AG20443 (cell line): ENCODE measurements around the gene BTBD17.

Experiments
- DNase-seq: peaks from one replicate; pipeline ENCODE4 v3.0.0; 2012; ENCODE audit warnings: low spot score, mixed read lengths

BTBD17 gene

DNA sequence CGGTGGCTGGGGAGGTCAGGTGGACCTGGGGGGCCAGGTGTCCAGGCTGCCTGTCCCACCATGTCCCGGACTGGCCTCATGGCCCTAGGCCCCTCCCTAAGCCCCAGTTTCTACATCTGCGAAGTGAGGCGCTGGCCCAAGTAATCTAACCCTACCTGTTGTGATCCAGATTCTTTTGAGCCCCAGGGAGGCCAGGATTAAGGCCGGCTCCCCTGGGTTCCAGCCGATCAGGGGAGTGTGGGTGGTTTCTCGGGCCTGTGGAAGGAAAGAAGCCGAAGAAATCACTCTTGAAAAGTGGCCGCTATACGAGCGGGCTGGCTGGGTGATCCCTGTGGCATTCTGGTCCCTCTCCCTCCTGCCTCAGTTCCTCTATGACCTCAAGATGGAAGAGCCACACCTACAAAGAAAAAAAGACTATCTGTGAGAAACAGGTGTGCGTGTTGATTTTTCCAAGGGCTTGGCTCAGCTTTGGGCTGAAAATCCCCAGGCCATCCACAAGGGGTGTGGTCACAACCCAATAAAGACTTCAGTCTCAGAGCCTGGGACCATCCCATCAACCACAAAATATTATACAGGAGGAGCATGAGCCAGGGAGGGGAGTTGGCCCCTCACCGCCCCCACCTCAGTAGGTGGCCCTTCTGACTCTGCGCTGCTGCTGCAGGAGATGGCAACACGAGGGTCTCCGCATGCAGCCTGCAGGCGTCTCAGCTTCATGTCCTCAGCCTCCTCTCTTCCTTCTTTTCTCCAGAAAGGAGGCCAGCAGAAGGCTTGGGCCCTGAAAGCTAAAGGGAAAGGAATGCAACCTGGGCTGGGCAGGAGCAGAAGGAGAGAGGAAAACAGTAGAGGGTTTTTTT is 25.9 kb upstream of the BTBD17 start:
- no peak for DNase-seq

DNA sequence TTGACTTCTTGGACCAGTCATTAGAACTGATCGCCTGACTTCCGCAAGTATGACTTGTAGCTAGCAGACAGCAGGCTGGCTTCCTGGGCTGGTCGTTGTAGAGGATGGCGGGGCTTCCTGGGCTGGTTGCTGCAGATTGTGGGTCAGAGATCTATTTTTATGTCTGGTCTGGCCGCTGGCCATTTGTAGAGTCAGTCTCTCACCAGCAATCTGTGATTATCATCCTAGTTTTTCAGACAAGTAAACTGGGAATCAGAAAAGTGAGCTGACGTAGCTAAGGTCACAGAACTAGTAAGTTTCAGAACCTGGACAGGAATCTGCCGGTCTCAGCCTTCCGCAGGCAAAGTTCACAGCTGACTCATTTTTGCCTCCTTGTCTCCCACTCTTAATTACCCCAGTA is 24.7 kb upstream of the BTBD17 start:
- no peak for DNase-seq

DNA sequence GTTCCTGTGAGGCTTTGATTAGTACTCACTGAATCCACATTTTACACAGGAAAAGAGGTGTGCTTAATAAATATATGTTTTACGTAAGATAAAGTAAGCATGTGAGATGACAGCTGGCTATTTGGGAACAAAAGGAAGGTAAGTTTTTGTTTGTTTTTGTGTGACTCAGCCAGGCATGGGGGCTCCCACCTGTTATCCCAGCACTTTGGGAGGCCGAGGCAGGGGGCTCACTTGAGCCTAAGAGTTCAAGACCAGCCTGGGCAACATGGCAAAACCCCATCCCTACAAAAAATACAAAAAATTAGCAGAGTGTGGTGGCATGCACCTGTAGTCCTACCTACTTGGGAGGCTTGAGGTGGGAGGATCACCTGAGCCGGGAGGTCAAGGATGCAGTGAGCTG is 23.5 kb upstream of the BTBD17 start:
- no peak for DNase-seq

DNA sequence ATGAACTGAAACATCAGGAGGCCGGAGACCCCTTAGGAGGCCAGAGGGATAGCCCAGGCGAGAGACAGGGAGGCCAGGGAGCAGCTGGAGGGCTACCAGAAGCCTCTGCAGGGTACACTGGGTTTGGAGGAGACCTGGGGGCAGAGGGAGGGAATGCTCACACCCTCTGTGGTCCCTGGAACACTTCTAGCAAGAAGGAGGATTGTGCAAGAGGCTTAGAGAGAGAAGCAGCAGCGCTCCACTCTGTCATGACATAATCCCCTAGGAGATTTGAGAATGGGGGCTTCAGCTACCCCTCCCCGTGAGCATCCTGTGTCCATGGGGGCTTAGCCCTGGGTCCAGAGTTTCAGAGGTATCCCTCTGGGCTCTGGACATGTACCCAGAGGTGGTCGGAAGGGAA is 21.5 kb upstream of the BTBD17 start:
- DNase-seq: no peak

DNA sequence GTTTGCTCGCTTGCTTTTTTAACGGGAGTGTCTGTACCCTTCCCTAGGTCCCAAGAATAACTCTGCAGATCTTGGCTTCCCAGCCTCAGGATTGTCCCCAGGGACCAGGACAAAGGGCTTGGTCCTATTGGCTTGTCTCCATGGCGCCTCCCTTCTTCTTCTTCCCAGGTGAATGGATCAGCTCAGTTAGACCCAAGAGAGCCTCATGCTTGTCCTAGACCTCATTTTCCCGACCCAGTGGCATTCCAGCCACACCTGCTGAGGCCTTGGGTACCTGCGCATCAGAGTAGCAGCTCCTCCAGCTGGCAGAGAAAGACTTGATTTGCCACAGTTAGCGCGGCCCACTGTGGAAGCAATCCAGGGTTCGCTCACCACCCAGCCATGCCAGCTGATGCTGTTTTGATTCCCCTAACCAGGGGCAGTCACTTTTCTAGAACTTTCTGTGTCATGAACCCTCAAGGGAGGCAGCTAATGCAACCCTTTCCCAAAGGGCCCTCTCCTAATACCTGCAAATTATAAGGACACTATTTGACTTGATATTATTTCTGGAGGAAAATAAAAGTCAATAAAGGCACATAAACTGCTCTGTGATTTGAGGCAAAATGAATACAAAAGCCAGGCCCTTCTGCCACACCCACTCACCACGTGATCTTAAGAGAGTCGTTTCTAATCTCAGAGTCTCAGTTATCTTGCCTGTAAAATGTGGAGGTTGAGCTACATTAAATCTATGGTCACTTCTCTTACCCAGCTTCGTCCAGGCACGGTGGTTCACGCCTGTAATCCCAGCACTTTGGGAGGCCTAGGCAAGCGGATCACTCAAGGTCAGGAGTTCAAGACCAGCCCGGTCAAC is 19.5 kb upstream of the BTBD17 start:
- DNase-seq: no peak

DNA sequence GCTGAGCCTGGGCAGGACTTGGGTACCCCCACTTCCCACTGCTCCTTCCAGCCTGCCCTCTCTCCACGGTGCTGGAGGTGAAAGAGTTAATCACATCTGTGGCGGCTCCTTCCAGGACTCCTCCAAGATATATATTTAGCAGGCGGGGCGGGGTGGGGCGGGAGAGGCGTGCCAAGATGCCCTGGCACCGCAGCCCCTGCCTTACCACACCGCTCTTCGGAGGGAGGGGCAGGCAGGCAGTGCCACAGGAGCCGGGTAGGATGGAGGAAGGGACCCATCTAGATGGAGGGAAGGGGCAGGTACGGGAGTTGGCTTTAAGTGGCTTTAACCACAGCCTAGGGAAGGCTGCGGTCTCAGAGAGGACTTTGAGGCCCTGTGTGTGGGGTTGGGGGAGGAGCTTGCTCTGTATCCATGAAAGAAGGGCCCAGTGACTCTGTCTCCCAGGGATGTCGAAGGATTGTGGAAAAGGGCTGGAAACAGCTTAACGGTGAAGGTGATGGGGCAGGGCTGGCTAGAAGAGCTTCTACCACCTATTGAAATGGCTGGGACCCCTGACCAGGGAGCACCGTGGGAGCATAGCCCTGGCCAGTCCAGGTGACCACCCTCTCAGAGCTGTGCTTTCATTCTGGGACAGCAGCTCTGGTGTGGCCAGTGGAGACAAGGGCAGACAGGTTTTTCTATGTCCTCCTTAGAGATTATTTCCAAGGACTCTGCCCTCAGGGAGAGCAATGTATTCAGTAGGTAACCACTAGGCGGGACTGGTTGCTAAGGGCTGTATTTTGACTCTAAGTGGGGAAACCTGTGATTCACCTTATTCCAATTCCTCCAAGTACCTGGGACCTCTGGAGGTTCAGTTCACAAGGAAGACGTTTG is 18.7 kb upstream of the BTBD17 start:
- no peak for DNase-seq

DNA sequence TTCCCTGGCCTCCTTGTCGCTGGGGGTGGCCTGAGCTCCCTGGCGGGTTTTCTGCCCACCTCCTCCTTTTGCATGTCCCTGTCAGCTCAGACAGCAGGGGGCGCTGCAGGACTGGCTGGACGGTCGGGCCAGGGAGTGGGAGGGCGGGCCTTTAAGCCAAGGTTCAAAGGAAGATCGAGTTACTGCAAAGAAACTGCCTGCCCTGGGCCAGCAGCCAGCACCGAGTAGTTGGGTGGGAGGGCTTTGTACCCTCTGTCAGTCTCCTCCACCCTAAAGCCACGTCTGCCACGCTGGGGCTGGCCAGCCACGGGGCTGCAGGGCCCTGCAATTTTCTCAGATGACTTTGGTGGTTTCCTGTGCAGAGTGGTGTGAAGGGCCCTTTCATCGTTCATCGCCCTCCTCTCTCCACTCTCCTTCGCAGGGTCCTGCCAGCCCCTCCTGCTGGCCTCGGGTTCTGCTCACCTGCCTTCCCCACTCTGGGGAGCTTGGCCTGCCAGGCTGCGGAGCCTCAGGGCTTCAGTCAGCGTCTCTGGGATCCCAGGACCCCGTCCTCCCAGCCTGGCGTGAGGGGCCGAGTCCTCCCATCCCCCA is 17.9 kb upstream of the BTBD17 start:
- DNase-seq: peak; percentile 92

DNA sequence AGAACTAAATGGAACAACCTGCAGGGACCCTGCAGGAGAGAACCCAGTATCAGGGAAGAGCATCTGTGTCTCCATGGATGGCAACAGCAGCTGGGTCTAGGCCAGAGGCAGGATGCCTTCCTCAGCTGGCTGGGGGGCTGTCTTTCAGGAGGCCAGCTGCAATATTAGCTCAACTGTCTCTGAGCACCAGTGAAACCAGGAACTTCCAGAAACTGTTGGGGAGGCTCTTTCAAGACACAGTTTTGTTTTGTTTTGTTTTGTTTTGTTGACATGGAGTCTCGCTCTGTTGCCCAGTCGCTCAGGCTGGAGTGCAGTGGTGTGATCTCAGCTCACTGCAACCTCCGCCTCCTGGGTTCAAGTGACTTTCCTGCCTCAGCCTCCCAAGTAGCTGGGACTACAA is 13.2 kb upstream of the BTBD17 start:
- DNase-seq: no peak

DNA sequence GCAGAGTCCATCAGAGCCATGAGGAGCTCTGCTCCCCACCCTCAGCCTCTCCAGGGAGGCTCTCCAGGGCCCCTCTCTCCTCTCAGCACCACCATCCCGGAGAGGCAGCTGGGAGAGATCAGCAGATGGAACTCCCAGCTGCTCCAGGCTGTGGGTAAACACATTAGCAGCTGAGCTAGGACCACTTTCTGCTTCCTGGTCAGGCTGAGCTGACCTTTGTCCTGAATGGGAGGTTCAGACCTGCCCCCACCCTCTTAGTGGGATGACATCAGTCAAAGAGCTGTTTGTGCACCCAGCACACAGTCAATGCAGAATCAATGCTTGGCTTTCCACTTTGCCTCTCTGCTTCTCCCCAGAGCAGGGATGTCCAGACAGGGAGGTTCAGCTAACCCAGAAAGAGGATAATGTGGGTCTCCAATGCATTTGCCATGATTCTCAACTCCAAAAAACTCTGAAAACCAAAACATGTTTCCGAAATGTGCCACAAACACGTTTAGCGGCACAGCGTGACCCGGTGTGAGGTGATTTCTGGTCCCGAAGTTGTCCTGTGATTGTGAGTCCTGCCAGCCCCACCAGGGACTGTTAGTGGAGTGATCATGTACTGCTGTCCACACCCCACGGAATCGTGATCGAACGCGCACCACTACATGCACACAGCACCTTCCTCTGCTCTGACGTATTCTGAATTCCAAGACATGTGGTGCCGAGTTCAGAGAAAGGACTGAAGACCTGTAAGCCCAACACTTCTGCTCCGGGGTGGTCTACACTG is 12.4 kb upstream of the BTBD17 start:
- DNase-seq: no peak

DNA sequence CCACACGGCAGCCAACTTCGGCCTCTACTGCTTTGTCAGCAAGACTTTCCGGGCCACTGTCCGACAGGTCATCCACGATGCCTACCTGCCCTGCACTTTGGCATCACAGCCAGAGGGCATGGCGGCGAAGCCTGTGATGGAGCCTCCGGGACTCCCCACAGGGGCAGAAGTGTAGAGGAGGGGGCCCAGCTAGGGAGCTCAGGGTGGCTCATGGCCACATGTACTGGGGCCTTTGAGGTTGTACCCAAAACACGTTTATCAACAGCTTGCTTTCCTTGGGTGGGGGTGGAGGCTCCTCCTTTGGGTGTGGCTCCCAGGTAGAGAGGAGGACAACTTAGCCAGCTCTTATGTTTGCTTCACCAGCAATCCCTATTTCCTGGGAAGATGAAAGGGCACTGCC is 10.8 kb upstream of the BTBD17 start:
- no peak for DNase-seq

DNA sequence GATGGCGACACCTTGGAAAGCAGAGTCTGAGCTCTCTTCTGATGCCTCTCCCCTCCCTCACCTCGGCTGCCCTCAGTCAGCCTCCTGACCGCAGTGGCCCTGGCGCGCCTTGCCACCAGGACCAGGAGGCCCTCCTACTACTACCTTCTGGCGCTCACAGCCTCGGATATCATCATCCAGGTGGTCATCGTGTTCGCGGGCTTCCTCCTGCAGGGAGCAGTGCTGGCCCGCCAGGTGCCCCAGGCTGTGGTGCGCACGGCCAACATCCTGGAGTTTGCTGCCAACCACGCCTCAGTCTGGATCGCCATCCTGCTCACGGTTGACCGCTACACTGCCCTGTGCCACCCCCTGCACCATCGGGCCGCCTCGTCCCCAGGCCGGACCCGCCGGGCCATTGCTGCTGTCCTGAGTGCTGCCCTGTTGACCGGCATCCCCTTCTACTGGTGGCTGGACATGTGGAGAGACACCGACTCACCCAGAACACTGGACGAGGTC is 10.0 kb upstream of the BTBD17 start:
- DNase-seq: no peak

DNA sequence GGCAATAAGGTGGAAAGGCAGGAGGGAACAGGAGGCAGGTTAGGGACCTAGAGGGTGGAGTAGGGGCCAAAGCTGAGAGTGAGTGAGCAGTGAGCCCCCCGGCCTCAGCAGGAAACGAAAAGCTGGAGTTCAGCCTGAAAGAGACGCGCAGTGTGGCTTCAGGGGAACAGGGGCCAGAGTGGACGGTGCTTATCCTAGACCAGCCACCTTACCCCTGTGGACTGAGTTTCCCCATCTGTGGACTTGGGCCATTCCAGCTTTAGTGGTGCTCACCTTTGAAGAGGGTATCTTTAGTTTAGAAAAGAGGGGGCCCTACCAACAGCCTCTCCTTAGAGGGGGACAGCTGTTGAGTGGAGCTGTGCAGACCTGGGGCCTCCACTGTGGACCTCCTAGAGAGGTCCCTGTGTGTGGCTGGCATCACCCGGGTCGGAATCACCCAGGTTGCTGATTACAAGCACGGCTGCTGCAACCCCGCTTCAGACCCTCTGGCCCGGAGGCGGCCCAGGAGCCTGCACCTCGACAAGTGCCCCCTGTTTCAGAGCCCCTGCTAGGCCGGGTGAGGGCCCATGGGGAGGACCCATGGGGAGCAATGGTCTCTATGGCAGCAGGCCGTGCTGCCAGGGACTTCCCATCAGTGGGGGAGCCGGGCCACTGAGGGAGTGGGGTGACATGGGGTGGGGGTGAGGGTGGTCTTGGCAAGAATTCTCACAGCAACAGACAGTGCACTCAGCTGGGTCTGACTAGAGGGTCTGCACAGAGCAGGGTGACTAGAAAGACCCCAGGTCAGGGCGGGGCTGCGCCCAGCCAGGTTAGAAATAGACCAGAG is 8.2 kb upstream of the BTBD17 start:
- DNase-seq: no peak

DNA sequence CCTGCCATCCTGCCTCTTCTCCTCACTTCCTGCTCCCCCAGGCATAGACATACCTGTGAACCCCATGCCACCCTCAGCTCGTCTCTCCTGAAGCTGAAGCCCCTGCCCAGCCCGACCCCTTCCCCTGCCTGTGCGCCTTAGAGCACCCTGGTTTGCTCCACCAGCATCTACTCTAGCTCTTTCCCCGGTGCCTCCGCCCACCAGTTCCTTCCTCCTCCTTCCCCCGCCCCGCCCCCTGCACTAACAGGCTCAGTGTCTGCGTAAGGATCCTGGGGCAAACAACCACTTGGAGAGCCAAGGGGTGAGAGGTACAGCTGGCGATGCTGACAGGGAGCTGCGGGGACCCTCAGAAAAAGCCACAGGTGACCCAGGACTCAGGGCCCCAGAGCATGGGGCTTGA is 7.6 kb upstream of the BTBD17 start:
- DNase-seq: no peak

DNA sequence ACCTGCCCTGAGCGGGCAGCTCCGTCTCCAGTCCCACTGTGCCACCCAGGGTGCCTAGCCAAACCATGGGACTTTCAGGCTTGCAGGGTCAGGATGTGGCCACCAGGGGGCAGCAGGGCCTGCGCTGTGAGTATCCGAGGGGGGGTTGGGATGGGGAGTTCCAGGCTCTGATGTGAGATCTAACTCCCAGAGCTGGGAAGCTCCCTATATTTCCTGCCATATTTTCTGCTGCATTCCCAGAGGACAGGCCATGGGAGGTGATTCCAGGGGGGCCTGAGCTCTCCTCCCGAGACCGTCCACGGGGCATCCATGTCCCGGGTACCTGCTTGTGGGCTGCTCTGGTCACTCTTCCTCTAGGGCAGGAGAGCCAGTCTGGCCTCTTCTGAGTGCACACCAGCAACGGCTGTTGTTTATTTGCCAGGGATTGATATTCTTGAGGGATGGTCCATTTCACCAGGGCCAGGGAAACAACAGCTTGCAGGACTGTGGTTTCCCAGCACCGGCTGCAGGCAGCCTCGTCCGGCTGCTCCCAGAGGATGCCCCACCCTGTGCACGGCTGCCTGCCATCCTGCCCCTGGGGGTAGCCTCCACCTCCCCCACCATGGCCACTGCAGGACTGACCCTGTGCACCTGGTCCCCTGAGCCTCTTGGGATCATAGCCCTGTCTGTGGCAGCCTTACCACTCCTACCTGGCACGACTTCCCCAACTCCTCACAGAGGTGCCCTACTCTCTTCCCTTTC is 6.8 kb upstream of the BTBD17 start:
- DNase-seq: peak; percentile 90

DNA sequence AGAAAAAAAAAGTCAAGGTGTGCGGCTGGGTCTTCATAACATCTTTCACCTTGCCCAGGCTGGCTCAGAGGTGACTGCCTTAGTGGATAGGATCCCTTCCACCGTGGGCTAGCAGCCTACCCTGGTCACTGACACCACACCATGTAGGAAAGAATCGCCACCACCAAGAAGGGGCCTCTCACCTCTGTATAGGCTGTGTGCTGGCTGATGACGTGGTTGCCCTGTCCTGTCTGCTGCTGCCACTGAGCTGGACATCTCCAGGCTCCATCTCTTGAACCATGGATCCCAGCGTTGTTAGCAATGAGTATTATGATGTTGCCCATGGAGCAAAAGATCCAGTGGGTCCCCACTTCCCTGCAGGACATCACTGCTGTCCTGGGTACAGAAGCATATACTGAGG is 5.5 kb upstream of the BTBD17 start, which contains the start of gene GPR142:
Gene GPR142, plus strand, starts transcription at position 301 of the 400 bp plus-strand sequence. CDS start 2,035 bp downstream, outside the sequence.
- no peak for DNase-seq

DNA sequence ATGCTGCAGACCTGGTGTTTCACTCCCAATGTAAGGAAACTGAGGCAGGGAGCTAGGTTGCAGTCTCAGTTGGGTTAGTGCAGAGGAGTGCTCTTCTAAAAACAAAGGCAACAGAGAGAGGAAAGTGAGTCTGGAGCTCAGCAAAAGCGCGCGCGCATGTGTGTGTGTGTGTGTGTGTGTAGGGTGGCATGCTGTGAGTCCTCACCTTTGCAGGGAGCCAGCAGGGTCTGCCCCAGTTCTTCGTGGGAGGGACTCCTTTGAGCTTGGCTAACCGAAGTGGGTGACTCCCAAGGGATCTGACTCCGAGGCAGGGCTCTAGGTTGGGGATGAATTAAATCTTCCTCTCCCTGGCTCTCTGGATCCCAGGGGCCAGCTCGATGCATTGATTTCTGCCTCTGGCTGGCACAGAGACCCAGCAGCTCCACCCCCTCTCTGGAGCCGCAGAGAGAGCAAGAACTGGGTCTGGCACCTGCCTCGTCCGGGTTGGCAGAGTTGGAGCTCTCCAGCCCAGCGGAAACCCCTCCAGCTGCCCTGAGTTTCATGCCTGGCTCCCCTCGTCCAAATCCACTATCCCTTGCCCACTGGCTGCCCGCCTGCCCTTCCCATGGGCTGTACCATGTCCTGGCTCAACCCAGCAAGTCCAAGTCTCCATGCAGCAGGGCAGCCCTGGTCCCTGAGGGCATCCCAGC is 1.3 kb upstream of the BTBD17 start:
- no peak for DNase-seq

DNA sequence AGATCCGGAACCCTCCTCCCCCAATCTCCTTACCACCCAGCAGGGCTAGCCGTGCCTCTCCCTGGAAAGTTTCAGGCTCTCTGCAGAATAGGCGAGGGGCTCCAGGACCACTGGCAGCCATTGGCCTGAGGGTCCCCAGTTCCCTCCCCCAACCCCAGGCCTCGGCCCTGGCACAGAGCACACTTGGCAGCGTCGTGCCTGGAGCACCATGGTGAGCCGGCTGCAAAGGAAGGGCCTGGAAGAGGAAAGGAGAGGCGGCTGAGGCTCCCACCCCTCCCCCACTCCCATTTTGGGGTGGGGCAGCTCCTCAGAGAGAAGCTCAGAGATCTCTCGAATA is 369 bp upstream of the BTBD17 start:
- no peak for DNase-seq

DNA sequence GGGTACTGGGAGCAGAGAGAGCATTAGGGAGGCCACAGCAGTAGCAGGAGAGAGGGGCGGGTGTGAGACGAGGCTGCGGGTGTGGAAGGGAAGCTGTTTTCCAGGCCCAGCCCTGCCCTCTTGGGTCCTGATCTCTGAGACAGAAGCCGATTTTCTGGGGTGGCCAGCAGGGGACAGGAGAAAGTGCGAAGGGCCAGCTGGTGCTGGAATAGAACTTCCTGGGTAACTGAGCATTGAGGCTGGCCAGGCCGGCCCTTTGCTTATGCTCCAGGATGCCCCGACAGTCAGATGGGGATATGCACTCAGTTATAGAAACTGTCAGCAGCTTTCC is 804 bp downstream of the BTBD17 start:
- DNase-seq: no peak

DNA sequence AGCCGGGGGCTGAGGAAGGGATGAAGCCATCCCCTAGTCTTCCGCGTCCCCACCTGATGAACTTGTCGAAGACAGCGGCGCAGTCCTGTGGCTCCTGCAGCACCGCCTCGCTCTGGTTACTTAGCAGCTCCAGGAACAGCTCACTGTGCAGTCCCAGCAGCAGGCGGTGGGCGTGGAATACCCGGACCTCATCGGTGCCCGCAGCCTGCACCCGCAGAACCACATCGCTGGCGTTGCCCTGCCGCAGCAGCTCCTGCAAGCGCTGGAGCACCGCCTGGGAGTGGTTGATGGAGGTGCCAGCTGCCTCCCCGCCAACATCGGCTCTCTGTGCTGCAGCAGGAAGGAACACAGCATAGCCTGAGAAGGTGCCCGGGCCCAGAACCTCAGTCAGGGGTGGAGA is 1.8 kb downstream of the BTBD17 start:
- no peak for DNase-seq
